ENCODE results near the gene RFC2.

Gene RFC2

DNA sequence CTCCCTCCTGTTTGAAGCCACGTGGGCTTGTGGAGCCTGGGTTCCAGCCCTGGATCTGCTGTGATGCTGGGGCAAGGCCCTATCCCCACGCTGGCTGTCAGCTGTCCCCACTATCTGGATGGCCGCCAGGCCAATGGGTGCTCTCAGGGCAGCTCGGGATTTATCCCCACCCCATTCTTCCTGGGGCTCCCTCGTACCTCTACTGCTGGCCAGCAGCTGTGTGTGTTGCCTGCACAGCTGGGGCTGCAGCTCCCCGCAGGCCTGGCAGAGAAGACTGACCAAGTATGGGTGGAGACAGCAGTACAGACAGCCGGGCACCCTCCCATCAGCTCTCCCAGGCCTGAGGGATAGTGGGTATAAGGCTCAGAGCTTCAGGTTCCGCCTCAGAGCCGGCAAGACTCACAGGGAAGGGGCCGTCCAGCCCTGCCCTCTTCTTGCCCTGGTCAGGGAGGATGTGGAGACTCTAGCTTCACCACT is 48.6 kb upstream of the RFC2 start:
- no peaks in the 10 kb centered on the region for H3K36me3 ChIP-seq (ENCODE audit: control insufficient read depth in 2 of 2, insufficient read depth in 1 of 2, low read length in 2 of 2)
- no peaks in the 10 kb centered on the region for H3K9me3 ChIP-seq (ENCODE audit: control insufficient read depth, insufficient read depth, low read depth, low read length)
- no peak overlapping the region for H3K27ac ChIP-seq (ENCODE audit: extremely low read depth, low read depth, low read length)
- H3K4me3 ChIP-seq (ENCODE audit: low read depth, low read length): no peak overlapping the region
- ChIA-PET CTCF (interaction anchor here (0.7 kb wide), 1 partner anchor 28 kb away, joined by 3 read pairs; no protein-coding TSS in a partner anchor), POLR2A (interaction anchor here (0.5 kb wide), 1 partner anchor 29 kb away, joined by 4 read pairs; no protein-coding TSS in a partner anchor)
- H3K4me1 ChIP-seq (ENCODE audit: control insufficient read depth, insufficient read depth, low read length): no peaks in the 10 kb centered on the region
- TF ChIP-seq ZNF768 (tag by site-specific recombination; IDR thresholded peaks at IDR 0.05) (no peak), ZNF146 (tag by site-specific recombination; IDR thresholded peaks at IDR 0.05) (no peak), SETDB1 (IDR thresholded peaks at IDR 0.05; ENCODE audit: insufficient read length, low read length) (no peak), REPIN1 (tag by site-specific recombination; IDR thresholded peaks at IDR 0.05; ENCODE audit: low read depth) (no peak), ZNF837 (tag by site-specific recombination; IDR thresholded peaks at IDR 0.05) (no peak), ZFP3 (tag by site-specific recombination; IDR thresholded peaks at IDR 0.05; ENCODE audit: low read depth) (no peak), PRDM10 (tag by site-specific recombination; IDR thresholded peaks at IDR 0.05) (no peak), ZBTB26 (tag by site-specific recombination; optimal IDR thresholded peaks at IDR 0.05) (no peak), ZBTB49 (tag by site-specific recombination; IDR thresholded peaks at IDR 0.05; ENCODE audit: low read depth) (no peak), ZNF549 (tag by site-specific recombination; IDR thresholded peaks at IDR 0.05) (no peak), ZNF335 (tag by site-specific recombination; conservative IDR thresholded peaks at IDR 0.05) (no peak), ZNF423 (tag by site-specific recombination; IDR thresholded peaks at IDR 0.05) (no peak)
- TF ChIP-seq, protein P1, sequence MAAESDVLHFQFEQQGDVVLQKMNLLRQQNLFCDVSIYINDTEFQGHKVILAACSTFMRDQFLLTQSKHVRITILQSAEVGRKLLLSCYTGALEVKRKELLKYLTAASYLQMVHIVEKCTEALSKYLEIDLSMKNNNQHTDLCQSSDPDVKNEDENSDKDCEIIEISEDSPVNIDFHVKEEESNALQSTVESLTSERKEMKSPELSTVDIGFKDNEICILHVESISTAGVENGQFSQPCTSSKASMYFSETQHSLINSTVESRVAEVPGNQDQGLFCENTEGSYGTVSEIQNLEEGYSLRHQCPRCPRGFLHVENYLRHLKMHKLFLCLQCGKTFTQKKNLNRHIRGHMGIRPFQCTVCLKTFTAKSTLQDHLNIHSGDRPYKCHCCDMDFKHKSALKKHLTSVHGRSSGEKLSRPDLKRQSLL (tag by site-specific recombination; IDR thresholded peaks at IDR 0.05): no peak
- TF ChIP-seq, protein P2, sequence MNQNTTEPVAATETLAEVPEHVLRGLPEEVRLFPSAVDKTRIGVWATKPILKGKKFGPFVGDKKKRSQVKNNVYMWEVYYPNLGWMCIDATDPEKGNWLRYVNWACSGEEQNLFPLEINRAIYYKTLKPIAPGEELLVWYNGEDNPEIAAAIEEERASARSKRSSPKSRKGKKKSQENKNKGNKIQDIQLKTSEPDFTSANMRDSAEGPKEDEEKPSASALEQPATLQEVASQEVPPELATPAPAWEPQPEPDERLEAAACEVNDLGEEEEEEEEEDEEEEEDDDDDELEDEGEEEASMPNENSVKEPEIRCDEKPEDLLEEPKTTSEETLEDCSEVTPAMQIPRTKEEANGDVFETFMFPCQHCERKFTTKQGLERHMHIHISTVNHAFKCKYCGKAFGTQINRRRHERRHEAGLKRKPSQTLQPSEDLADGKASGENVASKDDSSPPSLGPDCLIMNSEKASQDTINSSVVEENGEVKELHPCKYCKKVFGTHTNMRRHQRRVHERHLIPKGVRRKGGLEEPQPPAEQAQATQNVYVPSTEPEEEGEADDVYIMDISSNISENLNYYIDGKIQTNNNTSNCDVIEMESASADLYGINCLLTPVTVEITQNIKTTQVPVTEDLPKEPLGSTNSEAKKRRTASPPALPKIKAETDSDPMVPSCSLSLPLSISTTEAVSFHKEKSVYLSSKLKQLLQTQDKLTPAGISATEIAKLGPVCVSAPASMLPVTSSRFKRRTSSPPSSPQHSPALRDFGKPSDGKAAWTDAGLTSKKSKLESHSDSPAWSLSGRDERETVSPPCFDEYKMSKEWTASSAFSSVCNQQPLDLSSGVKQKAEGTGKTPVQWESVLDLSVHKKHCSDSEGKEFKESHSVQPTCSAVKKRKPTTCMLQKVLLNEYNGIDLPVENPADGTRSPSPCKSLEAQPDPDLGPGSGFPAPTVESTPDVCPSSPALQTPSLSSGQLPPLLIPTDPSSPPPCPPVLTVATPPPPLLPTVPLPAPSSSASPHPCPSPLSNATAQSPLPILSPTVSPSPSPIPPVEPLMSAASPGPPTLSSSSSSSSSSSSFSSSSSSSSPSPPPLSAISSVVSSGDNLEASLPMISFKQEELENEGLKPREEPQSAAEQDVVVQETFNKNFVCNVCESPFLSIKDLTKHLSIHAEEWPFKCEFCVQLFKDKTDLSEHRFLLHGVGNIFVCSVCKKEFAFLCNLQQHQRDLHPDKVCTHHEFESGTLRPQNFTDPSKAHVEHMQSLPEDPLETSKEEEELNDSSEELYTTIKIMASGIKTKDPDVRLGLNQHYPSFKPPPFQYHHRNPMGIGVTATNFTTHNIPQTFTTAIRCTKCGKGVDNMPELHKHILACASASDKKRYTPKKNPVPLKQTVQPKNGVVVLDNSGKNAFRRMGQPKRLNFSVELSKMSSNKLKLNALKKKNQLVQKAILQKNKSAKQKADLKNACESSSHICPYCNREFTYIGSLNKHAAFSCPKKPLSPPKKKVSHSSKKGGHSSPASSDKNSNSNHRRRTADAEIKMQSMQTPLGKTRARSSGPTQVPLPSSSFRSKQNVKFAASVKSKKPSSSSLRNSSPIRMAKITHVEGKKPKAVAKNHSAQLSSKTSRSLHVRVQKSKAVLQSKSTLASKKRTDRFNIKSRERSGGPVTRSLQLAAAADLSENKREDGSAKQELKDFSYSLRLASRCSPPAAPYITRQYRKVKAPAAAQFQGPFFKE (tag by site-specific recombination; IDR thresholded peaks at IDR 0.05; ENCODE audit: borderline replicate concordance): no peak
- TF ChIP-seq, protein P3, sequence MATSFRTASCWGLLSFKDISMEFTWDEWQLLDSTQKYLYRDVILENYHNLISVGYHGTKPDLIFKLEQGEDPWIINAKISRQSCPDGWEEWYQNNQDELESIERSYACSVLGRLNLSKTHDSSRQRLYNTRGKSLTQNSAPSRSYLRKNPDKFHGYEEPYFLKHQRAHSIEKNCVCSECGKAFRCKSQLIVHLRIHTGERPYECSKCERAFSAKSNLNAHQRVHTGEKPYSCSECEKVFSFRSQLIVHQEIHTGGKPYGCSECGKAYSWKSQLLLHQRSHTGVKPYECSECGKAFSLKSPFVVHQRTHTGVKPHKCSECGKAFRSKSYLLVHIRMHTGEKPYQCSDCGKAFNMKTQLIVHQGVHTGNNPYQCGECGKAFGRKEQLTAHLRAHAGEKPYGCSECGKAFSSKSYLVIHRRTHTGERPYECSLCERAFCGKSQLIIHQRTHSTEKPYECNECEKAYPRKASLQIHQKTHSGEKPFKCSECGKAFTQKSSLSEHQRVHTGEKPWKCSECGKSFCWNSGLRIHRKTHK (tag by site-specific recombination; IDR thresholded peaks at IDR 0.05): no peak
